ENCODE measurements around the gene SLC26A1. TPM values are rescaled to one million over a fixed set of nuclear protein-coding genes. Genes with fewer than 3 reads are reported as not detected.

SLC26A1 gene
- total RNA-seq, 1 experiment from 2014 or later, result 0.85 TPM

- ATAC-seq (no peak), DNase-seq (ENCODE audit: low spot score) (no peak)
- Mint-ChIP-seq H3K4me3 (no peak overlapping the region), H3K27me3 (ENCODE audit: low read depth) (no peaks in the 10 kb centered on the region), H3K4me1 (no peaks in the 10 kb centered on the region), H3K36me3 (no peaks in the 10 kb centered on the region), H3K9me3 (no peaks in the 10 kb centered on the region), H3K27ac (no peak overlapping the region)
- ChIA-PET CTCF (interaction anchor here (1.2 kb wide), 1 partner anchor 21 kb away, joined by 3 read pairs; no protein-coding TSS in a partner anchor), POLR2A (no interaction called here)
- TF ChIP-seq CREM (CRISPR knock-in tag; IDR thresholded peaks at IDR 0.05) (no peak), ZNF512 (CRISPR knock-in tag; IDR thresholded peaks at IDR 0.05; ENCODE audit: borderline replicate concordance) (no peak), ATF2 (CRISPR knock-in tag; IDR thresholded peaks at IDR 0.05; ENCODE audit: borderline replicate concordance, low read depth) (no peak), ZNF396 (CRISPR knock-in tag; IDR thresholded peaks at IDR 0.05; ENCODE audit: borderline replicate concordance) (no peak), JAZF1 (CRISPR knock-in tag; IDR thresholded peaks at IDR 0.05) (no peak), TP53 (CRISPR knock-in tag; IDR thresholded peaks at IDR 0.05) (no peak), TEAD4 (CRISPR knock-in tag; IDR thresholded peaks at IDR 0.05) (no peak), FOXP4 (CRISPR knock-in tag; IDR thresholded peaks at IDR 0.05) (no peak), ZNF138 (CRISPR knock-in tag; conservative IDR thresholded peaks at IDR 0.05) (no peak), TEAD1 (CRISPR knock-in tag; IDR thresholded peaks at IDR 0.05) (no peak), ZNF416 (CRISPR knock-in tag; IDR thresholded peaks at IDR 0.05) (no peak), MYBL2 (CRISPR knock-in tag; IDR thresholded peaks at IDR 0.05) (no peak)
These were observed 38.1 kb upstream of the SLC26A1 start for GRCh38 chr4:1031346-1031745.

GRCh38 chr4:1030559-1030958, 37.4 kb upstream of the SLC26A1 start:
- Mint-ChIP-seq H3K9me3 (no peaks in the 10 kb centered on the region), H3K4me1 (no peaks in the 10 kb centered on the region; the same call in 1 of the 2 replicates), H3K27me3 (ENCODE audit: low read depth) (no peaks in the 10 kb centered on the region), H3K36me3 (peaks cover 6% of the 10 kb centered on the region; the same call in 1 of the 2 replicates), H3K27ac (no peak overlapping the region), H3K4me3 (no peak overlapping the region)
- ATAC-seq (no peak), DNase-seq (ENCODE audit: low spot score) (no peak)
- ChIA-PET CTCF (interaction anchor here (1.2 kb wide), 1 partner anchor 21 kb away, joined by 3 read pairs; no protein-coding TSS in a partner anchor), POLR2A (no interaction called here)
- TF ChIP-seq E2F1 (CRISPR knock-in tag; IDR thresholded peaks at IDR 0.05) (no peak), ARID4B (CRISPR knock-in tag; IDR thresholded peaks at IDR 0.05; ENCODE audit: borderline replicate concordance) (no peak), ETV6 (CRISPR knock-in tag; IDR thresholded peaks at IDR 0.05) (no peak), ATF2 (CRISPR knock-in tag; IDR thresholded peaks at IDR 0.05; ENCODE audit: borderline replicate concordance, low read depth) (no peak), MLX (CRISPR knock-in tag; IDR thresholded peaks at IDR 0.05) (no peak), CDX4 (CRISPR knock-in tag; IDR thresholded peaks at IDR 0.05; ENCODE audit: borderline replicate concordance) (no peak), AR (CRISPR knock-in tag; IDR thresholded peaks at IDR 0.05) (no peak)
